Stimulated activated CD4-positive, alpha-beta T cell treated with anti-CD3 and anti-CD28 coated beads, TNF-alpha, amount 100 ng/mL, for 4 hours (primary cell): ENCODE data around the gene DEFB125.
"Not testable (repeated sequence)": the region's sequence is repeated elsewhere in the genome, so short reads cannot be mapped to it uniquely, and the experiment has no call there.

Experiments
- DNase-seq, 3 experiments: peaks; one replicate each; pipeline ENCODE4 v3.0.0-alpha.2; 2020; ENCODE audit warnings: low read depth in 3 of 3

DEFB125 gene, protein sequence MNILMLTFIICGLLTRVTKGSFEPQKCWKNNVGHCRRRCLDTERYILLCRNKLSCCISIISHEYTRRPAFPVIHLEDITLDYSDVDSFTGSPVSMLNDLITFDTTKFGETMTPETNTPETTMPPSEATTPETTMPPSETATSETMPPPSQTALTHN

DNA sequence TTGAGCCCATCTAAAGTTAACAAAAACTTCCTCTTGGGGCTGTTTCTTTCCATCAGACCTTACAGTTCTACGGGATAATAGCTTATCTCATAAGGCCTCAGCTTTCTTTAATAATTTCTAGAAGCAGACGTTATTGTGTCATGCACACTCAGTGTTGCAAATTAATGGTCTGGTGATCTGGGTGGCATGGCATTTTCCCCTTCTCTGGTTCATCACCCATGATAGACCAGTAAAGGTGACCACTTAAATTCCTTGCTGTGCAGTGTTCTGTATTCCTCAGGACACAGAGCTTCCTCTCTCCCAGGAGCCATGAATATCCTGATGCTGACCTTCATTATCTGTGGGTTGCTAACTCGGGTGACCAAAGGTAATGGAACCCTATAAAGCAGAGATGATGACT is at the start of gene DEFB125:
Gene DEFB125 (plus strand): TSS at position 272 of the 400 bp plus-strand sequence. CDS start 38 bp downstream, at position 310.
- no peak for DNase-seq

DNA sequence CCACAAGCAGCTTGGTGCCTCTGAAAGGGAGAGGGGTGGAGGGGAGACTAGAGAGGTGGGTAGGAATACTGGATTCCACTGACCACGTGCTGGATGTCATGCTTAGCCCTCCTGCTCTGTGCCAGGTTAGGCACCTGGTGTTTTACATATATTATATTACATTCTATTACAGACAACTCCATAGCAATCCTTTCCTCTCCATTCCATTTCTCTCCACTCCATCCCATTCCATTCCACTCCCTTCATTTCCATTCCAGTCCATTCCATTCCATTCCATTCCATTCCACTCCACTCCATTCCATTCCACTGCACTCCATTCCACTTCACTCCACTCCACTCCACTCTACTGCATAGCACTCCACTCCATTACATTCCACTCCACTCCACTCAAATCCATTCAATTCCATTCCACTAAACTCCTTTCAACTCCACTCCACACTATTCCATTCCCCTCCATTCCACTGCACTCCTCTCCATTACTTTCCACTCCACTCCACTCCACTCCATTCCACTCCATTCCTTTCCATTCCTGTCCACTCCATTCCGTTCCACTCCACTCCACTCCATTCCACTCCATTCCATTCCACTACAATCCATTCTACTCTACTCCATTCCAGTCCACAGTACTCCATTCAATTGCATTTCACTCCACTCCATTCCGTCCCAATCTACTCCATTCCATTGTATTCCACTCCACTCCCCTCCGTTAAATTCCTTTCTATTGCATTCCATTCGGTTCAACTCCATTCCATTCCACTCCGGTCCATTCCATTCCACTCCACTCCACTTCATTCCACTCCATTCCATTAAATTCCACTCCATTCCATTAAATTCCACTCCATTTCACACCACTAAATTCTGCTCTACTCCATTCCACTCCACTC is 27.2 kb upstream of the DEFB125 start:
- no peak for DNase-seq

DNA sequence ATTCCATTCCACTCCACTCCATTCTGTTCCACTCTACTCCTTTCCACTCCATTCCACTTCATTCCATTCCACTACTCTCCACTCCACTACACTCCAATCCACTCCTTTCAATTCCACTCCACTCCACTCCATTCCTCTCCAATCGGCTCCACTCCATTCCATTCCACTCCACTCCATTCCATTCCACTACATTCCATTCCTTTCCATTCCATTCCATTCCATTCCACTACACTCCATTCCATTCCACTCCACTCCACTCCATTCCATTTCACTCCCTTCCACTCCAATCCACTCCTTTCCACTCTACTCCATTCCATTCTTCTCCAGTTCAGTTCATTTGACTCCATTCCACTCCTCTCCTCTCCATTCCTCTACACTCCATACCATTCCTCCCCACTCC is 26.2 kb upstream of the DEFB125 start:
- DNase-seq, result no peak

DNA sequence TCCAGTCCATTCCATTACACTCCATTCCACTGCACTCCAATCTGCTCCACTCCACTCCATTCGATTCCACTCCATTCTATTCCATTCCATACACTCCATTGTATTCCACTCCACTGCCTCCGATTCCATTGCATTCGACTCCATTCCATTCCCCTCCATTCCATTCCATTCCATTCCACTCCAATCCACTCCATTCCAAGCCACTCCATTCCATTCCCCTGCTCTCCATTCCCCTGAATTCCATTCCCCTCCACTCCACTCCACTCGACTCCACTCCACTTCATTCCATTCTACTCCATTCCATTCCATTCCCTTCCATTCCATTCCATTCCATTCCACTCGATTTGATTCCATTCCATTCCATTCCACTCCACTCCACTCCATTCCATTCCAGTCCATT is 25.7 kb upstream of the DEFB125 start:
- DNase-seq, result no peak

DNA sequence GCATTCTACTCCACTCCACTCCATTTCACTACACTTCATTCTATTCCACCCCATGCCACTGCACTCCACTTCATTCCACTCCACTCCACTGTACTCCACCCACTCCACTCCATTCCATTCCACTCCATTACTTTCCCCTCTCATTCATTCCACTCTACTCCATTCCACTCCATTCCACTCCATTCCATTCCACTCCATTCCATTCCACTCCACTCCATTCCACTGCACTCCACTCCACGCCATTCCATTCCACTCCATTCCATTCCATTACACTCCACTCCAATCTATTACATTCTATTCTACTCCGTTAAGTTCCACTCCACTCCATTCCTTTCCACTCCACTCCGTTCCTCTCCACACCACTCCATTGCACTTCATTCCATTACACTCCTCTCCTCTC is 25.0 kb upstream of the DEFB125 start:
- no peak for DNase-seq

DNA sequence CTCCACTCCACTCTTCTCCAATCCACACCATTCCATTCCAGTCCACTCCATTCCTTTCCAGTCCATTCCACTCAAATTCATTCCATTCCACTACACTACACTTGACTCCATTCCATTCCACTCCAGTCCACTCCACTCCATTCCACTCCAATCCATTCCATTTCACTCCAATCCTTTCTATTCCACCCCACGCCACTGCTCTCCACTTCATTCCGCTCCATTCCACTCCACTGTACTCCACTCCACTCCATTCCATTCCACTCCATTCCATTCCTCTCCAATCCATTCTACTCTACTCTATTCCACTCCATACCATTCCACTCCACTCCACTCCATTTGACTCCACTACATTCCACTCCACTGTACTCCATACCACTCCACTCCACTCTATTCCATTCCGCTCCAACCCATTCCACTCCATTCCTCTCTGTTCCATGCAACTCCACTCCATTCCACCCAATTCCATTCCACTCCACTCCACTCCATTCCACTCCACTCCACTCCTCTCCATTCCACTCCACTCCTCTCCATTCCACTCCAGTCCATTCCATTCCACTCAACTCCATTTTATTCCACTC is 23.4 kb upstream of the DEFB125 start:
- DNase-seq, result no peak

DNA sequence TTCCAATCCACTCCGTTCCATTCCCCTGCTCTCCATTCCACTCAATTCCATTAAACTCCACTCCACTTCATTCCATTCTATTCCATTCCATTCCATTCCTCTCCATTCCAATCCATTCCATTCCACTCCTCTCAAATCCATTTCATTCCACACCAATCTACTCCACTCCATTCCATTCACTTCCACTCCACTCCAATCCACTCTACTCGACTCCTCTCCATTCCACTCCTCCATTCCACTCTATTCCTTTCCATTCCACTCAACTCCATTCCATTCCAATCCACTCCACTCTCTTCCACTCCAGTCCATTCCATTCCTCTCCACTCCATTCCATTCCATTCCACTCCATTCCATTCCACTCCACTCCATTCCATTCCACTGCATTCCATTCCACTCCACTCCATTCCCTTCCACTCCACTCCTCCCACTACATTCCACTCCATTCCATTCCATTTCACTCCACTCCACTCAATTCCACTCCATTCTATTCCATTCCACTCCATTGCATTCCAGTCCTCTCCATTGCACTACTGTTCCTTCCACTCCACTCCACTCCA is 22.6 kb upstream of the DEFB125 start:
- DNase-seq, result no peak

DNA sequence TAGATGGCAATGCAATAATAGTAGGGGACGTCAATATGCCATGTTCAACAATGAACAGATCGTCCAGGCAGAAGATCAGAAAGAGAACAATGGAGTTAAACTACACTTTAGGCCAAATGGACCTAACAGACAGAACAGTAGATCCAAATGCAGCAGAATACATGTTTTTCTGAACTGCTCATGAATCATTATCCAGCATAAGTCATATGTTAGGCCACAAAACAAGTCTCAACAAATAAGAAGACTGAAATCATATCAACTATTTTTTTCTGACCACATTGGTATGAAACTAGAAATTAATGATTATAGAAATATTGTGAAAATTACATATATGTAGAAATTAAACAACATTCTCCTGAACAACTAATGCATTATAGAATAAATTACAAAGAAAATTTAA is 10.2 kb upstream of the DEFB125 start:
- no peak for DNase-seq

DNA sequence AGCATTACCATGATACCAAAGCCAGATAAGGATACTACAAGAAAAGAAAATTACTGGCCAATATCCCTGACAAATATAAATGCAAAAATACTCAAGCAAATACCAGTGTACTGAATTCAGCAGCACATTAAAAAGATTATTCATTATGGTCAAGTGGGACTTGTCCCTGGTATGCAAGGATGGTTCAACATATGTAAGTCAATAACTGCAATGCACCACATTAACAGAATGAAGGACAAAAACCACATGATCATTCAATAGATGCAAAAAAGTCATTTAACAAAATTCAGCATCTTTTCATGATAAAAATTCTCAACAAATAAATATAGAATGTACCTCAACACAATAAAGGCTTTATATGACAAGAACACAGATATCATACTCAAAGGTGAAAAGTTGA is 9.1 kb upstream of the DEFB125 start:
- no peak for DNase-seq

DNA sequence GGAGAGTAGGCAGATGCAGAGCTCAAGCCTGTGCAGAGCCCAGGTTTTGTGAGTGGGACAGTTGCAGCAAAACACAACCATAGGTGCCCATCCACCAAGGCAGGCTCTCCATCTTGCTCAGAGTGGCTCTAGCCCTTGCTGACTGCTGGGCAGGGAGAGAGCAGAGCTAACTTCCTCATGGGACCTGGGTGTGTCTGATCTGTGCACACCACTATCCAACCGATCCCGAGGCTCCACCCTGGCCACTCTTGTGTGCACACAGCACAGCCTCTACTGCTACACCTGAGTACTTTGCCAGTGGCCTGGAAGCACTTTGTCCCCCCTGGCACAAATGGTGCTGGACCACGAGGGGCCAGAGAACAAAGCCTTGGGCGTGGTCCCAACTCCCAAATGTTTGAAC is 7.9 kb upstream of the DEFB125 start:
- DNase-seq, result no peak

DNA sequence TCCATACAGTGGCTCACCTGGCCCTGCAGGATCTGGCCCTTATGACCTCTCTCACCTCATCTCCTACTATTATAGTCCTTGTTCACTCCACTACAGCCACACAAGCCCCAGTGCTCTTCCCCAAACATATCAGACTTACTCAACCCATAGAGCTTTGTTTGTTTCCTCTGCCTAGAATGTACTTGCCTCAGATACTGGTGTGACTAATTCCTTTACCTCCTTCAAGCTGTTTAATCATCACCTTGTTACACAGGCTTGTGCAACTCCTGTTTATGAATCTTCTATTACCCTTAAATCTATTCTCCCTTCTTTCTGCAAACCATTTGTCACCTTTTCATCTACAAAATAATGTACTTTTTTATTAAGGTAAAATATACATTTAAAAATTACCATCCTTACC is 3.2 kb downstream of the DEFB125 start:
- no peak for DNase-seq

DNA sequence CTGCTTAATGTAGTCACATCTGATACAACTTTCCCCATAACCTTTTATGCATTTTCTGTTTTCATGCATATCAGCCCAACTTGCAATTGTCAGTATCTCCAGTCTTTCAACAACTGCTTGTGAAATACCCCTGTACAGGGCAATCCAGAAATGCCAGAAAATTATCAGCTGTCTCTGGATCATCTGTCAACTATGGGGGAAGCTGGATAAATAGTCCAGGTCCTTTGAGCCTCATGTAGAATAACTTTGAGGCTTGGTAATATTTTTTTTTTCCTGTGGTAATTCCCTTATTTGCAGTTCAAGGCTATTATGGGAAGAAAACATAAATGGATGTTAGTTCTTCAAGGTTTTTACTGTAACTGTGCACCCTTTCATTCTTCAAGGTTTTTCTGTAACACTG is 6.2 kb downstream of the DEFB125 start:
- no peak for DNase-seq

DNA sequence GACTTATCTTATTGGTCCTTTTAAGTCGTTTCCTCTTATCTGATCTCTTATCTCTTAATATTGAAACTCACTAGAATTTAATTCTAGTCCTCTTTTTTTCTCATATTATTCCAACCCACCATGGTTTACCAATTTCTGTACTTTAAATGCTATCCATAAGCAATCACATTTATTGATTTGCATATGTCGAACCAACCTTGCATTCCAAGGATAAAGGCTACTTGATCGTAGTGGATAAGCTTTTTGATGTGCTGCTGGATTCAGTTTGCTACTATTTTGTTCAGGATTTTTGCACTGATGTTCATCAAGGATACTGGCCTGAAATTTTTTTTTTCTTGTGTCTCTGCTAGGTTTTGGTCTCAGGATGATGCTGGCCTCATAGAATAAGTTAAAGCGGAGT is 7.7 kb downstream of the DEFB125 start:
- DNase-seq, result no peak

DNA sequence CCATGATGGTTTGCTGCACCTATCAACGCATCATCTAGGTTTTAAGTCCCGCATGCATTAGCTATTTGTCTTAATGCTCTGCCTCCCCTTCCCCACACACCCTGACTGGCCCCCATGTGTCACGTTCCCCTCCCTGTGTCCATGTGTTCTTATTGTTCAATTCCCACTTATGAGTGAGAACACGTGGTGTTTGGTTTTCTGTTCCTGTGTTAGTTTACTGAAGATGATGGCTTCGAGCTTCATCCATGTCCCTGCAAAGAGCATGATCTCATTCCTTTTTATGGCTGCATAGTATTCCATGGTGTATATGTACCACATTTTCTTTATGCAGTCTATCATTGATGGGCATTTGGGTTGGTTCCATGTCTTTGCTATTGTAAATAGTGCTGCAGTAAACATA is 10.2 kb downstream of the DEFB125 start:
- DNase-seq, result not testable (repeated sequence)

DNA sequence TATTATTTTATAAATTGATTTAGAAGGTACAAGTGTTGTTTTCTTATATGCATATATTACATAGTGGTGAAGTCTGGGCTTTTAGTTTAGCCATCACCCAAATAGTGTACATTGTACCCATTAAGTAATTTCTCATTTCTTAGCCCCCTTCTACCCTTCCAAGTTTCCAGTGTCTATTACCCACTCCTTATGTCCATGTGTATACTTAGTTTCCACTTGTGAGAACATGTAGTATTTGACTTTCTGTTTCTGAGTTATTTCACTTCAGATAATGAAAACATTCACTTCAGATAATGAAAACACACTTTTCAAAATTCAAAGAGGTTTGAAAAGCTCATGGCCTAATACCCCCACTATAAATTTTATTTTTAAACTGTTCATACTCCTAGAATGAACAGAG is 14.5 kb downstream of the DEFB125 start:
- DNase-seq, result no peak

DNA sequence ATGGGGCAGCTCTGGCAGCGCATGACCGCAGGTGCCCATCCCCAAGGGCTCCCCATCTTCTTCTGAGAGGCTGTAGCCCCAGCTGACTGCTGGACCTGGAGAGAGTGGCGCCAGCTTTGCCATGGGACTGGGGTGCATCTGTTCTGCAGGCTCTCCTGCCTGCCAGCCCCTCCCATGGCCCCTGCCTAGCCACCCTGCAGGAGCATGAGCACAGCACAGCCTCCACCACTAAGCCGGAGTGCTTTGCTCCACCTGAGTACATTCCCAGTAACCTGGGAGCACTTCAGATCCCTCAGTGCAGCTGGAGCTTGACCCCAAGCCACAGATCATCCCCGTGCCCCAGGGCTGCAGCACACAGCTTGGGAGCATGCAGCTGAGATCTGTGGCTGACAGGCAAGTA is 16.0 kb downstream of the DEFB125 start:
- DNase-seq, result no peak

DNA sequence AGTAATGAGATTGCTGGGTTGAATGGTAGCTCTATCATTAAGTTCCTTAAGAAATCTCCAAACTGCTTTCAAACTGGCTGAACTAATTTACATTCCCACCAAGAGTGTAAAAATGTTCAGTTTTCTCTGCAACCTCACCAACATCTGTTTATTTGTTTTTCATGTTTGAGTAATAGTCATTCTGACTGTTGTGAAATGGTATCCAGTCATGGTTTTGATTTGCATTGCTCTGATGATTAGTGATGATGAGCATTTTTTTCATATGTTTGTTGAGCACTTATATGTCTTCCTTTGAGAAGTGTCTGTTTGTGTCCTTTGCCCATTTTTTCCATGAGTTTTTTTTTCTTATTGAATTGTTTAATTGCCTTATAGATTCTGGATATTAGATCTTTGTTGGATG is 24.9 kb downstream of the DEFB125 start:
- no peak for DNase-seq

DNA sequence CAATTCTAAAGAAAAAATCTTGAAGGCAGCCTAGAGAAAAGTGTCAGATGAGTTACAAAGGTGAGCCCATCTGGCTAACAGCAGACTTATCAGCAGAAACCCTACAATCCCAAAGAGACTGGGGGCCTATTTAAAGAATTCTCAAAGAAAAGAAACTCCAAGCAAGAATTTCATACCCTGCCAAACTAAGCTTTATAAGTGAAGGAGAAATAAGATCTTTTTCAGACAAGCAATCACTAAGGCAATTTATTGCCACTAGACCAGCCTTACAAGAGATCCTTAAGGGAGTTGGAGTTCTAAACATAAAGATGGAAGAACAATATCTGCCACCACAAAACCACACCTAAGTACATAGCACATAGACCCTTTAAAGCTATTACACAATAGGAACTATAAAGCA is 30.0 kb downstream of the DEFB125 start:
- DNase-seq, result no peak

DNA sequence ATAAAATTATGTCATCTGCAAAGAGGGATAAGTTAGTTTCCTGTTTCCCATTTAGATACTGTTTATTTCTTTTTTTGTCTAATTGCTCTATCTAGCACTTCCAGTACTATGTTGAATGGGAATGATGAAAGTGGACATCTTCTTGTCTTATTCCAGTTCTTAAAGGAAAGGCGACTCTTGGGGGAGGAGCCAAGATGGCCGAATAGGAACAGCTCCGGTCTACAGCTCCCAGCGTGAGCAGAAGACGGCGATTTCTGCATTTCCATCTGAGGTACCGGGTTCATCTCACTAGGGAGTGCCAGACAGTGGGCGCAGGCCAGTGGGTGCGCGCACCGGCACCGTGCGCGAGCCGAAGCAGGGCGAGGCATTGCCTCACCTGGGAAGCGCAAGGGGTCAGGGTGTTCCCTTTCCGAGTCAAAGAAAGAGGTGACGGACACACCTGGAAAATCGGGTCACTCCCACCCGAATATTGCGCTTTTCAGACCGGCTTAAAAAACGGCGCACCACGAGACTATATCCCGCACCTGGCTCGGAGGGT is 42.4 kb downstream of the DEFB125 start:
- not testable (repeated sequence) for DNase-seq

DNA sequence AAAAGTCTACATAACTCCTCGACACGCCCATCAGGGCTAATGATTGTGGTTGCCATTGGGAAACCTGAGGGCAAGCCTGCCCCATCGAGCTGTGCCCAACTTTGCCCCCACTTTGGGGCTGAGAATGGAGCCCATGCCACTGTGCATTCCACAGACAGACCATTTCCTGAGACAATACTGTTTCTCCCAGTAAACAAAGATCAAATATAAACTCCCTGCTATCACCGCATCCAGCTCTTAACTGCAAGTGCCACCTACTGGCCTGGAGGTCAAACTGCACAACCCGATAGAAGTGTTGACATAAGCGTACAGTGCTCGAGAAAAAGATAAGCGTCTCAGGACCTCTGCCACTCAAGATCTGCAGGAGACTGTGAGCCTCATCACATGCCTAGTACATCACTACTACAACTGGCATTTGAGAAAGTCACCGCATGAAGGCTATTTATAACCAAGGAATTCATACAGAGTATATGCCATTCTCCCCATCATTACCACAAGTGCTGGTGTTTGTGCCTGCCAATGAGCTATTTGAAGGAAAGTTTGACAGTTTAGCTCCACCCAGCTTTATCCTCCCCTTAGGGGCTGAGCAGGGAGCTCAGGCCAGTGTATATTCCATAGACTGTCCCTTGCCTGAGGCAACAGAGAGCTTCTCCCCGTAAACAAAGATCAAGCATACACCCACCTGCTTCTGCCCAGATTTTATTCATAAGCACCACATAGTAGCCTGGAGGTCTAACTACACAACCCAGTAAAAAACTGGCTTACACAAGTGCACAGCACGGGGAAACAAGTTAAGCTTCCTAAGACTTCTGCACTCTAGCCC is 50.4 kb downstream of the DEFB125 start:
- no peak for DNase-seq

DNA sequence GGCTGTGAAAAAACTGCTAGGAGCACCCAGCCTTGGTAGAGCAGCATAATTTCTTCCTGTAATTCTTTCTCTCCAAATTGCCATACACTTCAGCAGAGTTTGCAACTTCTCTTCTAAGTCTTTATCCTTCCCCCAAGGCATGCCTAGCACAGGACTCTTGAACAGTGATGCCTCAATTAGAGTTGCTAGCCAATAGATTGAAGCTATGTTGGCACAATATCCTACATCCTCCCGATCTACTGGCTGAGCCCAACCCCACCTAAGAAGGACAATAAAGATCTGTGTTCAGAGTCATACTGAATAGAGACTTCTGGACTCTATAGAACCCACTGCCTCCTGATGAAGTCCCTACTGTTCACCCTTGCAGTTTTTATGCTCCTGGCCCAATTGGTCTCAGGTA is 54.8 kb downstream of the DEFB125 start, which contains the start of gene DEFB126:
Gene DEFB126 (plus strand): TSS at position 301 of the 400 bp plus-strand sequence. CDS start 39 bp downstream, at position 340.
- DNase-seq, result no peak

DNA sequence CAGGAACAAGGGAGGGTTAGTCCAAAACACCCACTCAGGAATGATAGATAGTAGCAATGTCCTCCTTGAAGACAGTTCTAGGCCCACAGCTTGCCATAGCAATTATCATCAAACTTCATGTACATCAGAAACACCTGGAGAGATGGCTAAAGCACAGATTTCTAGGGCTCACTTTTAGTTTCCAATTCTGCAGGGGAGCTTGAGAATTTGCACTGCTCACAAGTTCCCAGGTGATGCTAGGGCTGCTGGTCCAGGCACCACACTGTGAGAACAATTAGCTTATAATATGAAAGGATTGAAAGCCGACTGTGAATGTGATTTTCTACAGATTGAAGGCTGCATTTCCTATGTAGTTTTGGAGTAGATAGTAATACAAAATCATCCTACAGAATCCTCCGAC is 58.4 kb downstream of the DEFB125 start:
- DNase-seq, result no peak
